Loucy (cell line): ENCODE measurements around the gene ANK3.

Experiments used
- CTCF ChIP-seq: fragments of 200-600 bp; sonication (generic); conservative IDR thresholded peaks from 2 replicates; pipeline ENCODE4 v1.5.1; 2014; ENCODE audit warnings: mild to moderate bottlenecking, antibody characterized with exemption, low read length
- EZH2phosphoT487 ChIP-seq: fragments of 200-600 bp; IDR thresholded peaks from 2 replicates; pipeline ENCODE4 v1.6.1; 2018; ENCODE audit warnings: antibody characterized with exemption, mild to moderate bottlenecking, moderate library complexity, borderline replicate concordance

DNA sequence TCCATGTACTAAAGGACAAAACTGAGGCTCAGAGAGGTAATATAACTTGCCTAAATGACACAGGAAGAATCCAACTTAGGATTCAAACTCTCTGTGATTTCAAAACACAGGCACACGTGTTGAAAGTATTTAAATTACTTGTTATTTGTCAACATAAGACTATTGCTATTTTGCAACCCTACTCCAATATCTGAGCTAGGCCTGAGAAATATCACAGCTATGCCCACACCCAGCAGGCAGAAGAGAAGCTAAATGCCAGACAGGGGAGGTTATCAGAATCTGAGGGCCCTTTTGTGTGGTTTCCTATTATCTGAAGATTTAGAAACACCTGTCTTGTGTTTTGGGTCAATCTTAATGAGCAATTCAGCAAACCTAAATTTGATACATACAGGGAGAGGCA lies 204.3 kb downstream of the ANK3 start:
- TF ChIP-seq CTCF (no peak), EZH2phosphoT487 (no peak)
